ENCODE results near the gene CLEC18A. TPM values are rescaled to one million over a fixed set of nuclear protein-coding genes. Genes with fewer than 3 reads are reported as not detected.

CLEC18A gene
- total and polyA plus RNA-seq, 10 donors, result 0.47 to 5.3 (median 1.5) TPM

- Histone ChIP-seq H3K4me1 (no peaks in the 10 kb centered on the region), H3K4me3 (no peak overlapping the region), H3K27me3 (replicated peaks in 1 of 7) (no peaks in the 10 kb centered on the region), H3K27ac (no peak overlapping the region), H3K9me3 (no peaks in the 10 kb centered on the region), H3K36me3 (peaks cover 4 to 99% (median 60%) of the 10 kb centered on the region in 6 donors)
- TF ChIP-seq, protein P1, sequence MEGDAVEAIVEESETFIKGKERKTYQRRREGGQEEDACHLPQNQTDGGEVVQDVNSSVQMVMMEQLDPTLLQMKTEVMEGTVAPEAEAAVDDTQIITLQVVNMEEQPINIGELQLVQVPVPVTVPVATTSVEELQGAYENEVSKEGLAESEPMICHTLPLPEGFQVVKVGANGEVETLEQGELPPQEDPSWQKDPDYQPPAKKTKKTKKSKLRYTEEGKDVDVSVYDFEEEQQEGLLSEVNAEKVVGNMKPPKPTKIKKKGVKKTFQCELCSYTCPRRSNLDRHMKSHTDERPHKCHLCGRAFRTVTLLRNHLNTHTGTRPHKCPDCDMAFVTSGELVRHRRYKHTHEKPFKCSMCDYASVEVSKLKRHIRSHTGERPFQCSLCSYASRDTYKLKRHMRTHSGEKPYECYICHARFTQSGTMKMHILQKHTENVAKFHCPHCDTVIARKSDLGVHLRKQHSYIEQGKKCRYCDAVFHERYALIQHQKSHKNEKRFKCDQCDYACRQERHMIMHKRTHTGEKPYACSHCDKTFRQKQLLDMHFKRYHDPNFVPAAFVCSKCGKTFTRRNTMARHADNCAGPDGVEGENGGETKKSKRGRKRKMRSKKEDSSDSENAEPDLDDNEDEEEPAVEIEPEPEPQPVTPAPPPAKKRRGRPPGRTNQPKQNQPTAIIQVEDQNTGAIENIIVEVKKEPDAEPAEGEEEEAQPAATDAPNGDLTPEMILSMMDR (IDR thresholded peaks at IDR 0.05 in 8 of 11, conservative IDR thresholded peaks at IDR 0.05 in 3 of 11), result no peak
- TF ChIP-seq POLR2AphosphoS5 (IDR thresholded peaks at IDR 0.05) (no peak), POLR2A (IDR thresholded peaks at IDR 0.05) (no peak)
- intact Hi-C loops (cut with DNase I; ENCODE audit: low total_unique reads), result no loop called here
- DNase-seq, result no peak
- WGBS, 5 donors, result 90 to 94% (median 93%) methylated on average over 3 to 9 of the region's 9 CpGs
Observed at GRCh38 chr16:69929480-69929879, 21.7 kb upstream of the CLEC18A start.

- WGBS, 5 donors, result 73 to 86% (median 76%) methylated on average over 11 to 12 of the region's 12 CpGs
- Histone ChIP-seq H3K27ac (no peak overlapping the region), H3K36me3 (peaks cover 4 to 100% (median 65%) of the 10 kb centered on the region in 6 donors), H3K4me3 (no peak overlapping the region), H3K27me3 (replicated peaks in 1 of 7) (no peaks in the 10 kb centered on the region), H3K9me3 (no peaks in the 10 kb centered on the region), H3K4me1 (no peaks in the 10 kb centered on the region)
- DNase-seq, result no peak
- intact Hi-C loops (cut with DNase I; ENCODE audit: low total_unique reads), result loop anchor here (5.0 kb wide), 1 partner anchor 133 kb away; no protein-coding TSS in a partner anchor
- TF ChIP-seq, protein P1 (IDR thresholded peaks at IDR 0.05 in 8 of 11, conservative IDR thresholded peaks at IDR 0.05 in 3 of 11), result peak; percentile 35 to 80 (median 69)
- TF ChIP-seq POLR2A (IDR thresholded peaks at IDR 0.05), result no peak
- no peak for TF ChIP-seq POLR2AphosphoS5 (IDR thresholded peaks at IDR 0.05)
Observed at GRCh38 chr16:69930117-69930776, 20.9 kb upstream of the CLEC18A start.

GRCh38 chr16:69931631-69932030, 19.5 kb upstream of the CLEC18A start:
- H3K4me3 ChIP-seq, result no peak overlapping the region
- no peaks in the 10 kb centered on the region for H3K27me3 ChIP-seq (replicated peaks in 1 of 7)
- H3K36me3 ChIP-seq, result peaks cover 4 to 100% (median 75%) of the 10 kb centered on the region in 6 donors
- no peaks in the 10 kb centered on the region for H3K9me3 ChIP-seq
- H3K4me1 ChIP-seq, result no peaks in the 10 kb centered on the region
- intact Hi-C loops (cut with DNase I; ENCODE audit: low total_unique reads), result loop anchor here (5.0 kb wide), 1 partner anchor 134 kb away; no protein-coding TSS in a partner anchor
- WGBS, 5 donors, result 93 to 99% (median 96%) methylated on average over 12 to 13 of the region's 13 CpGs
- TF ChIP-seq POLR2AphosphoS5 (IDR thresholded peaks at IDR 0.05), result no peak
- no peak for TF ChIP-seq POLR2A (IDR thresholded peaks at IDR 0.05)
- TF ChIP-seq, protein P1 (IDR thresholded peaks at IDR 0.05 in 8 of 11, conservative IDR thresholded peaks at IDR 0.05 in 3 of 11), result no peak
- no peak overlapping the region for H3K27ac ChIP-seq
- peak; percentile 56 for DNase-seq

DNA sequence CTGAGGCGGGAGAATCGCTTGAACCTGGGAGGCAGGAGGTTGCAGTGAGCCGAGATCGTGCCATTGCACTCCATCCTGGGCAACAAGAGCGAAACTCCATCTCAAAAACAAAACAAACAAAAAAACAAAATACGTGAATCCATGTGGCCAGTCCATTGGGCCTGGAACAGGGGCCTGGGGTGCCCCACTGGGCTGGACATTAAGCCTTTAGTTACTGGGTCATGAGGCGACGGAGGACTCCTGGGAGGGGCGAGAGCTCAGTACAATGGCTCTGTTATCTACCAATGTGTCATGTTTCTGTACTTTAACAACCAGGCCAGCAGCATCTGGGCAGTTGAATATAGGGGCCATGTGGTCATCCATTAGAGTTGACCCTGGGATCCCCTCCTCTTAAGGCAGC, 18.9 kb upstream of the CLEC18A start:
- WGBS, 5 donors, result 87 to 91% (median 89%) methylated on average over 9 of the region's 9 CpGs
- no peak overlapping the region for H3K27ac ChIP-seq
- peaks cover 4 to 100% (median 80%) of the 10 kb centered on the region in 6 donors for H3K36me3 ChIP-seq
- TF ChIP-seq POLR2AphosphoS5 (IDR thresholded peaks at IDR 0.05) (no peak), POLR2A (IDR thresholded peaks at IDR 0.05) (no peak)
- no peaks in the 10 kb centered on the region for H3K4me1 ChIP-seq
- intact Hi-C loops (cut with DNase I; ENCODE audit: low total_unique reads), result loop anchor here (5.0 kb wide), 1 partner anchor 135 kb away; no protein-coding TSS in a partner anchor
- no peaks in the 10 kb centered on the region for H3K27me3 ChIP-seq (replicated peaks in 1 of 7)
- no peak for DNase-seq
- no peaks in the 10 kb centered on the region for H3K9me3 ChIP-seq
- H3K4me3 ChIP-seq, result no peak overlapping the region
